Subcutaneous adipose tissue (tissue), 4 donors: ENCODE data around the gene GLIS2. TPM values are rescaled to one million over a fixed set of nuclear protein-coding genes. Genes with fewer than 3 reads are reported as not detected.

Experiments
- total RNA-seq, 4 donors: library from RNA; depleted of rRNA; stranded (reverse); fragments of >200 nt; gene quantifications; one replicate each; pipeline ENCODE4 v1.1.0, GENCODE V29; 2016
- TF ChIP-seq, protein P1 (sequence below): fragments of 450-650 bp; IDR thresholded peaks from one replicate; pipeline ENCODE4 v1.5.1; 2016; ENCODE audit warnings: low read depth, mild to moderate bottlenecking, control low read depth, antibody characterized with exemption, moderate library complexity

GLIS2 gene
- total RNA-seq, 4 donors from 2014 or later = 0.85 to 2.1 (median 1.5) TPM

DNA sequence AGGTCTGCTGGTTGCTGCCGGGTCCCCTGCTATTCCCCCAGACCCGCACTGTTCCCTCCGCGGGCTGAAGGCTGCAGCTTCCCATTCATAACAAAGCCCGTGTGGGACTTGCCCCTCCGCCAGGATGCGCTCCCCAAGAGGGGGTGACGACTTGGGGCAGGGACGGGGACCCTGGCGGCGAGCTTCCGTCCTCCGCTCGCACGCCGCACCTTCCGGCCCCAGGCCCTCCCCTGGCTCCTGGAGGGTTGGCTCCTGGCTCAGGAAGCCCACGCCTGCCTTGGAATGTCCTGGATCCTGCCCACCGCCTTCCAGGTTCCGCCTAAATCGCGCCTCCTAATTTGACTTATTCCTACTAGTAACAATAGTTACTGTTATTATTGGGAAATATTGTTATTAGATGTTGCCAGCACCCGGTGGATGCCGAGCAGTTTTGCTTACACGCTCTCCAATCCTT lies 42.0 kb upstream of the GLIS2 start:
- TF ChIP-seq, protein P1, sequence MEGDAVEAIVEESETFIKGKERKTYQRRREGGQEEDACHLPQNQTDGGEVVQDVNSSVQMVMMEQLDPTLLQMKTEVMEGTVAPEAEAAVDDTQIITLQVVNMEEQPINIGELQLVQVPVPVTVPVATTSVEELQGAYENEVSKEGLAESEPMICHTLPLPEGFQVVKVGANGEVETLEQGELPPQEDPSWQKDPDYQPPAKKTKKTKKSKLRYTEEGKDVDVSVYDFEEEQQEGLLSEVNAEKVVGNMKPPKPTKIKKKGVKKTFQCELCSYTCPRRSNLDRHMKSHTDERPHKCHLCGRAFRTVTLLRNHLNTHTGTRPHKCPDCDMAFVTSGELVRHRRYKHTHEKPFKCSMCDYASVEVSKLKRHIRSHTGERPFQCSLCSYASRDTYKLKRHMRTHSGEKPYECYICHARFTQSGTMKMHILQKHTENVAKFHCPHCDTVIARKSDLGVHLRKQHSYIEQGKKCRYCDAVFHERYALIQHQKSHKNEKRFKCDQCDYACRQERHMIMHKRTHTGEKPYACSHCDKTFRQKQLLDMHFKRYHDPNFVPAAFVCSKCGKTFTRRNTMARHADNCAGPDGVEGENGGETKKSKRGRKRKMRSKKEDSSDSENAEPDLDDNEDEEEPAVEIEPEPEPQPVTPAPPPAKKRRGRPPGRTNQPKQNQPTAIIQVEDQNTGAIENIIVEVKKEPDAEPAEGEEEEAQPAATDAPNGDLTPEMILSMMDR = no peak

DNA sequence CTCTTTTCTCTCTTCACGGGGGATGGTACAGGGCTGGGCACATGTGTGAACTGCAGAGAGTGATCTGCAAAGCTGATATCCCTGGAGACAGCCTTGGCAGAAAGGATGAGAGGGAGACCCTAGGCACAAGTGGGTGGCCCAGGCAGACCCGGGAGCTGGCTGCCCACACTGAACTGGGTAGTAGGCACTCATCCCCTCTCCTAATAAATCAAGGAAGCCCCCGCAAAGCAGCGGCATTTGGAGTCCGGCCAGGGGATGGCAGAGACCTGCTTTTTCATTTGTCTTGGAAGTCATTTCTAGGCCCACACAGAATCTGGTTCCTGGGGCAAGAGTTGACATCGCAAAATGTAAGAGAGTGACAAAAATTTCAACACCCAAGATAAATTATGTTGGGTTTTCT lies 40.0 kb upstream of the GLIS2 start:
- TF ChIP-seq, protein P1 = no peak

DNA sequence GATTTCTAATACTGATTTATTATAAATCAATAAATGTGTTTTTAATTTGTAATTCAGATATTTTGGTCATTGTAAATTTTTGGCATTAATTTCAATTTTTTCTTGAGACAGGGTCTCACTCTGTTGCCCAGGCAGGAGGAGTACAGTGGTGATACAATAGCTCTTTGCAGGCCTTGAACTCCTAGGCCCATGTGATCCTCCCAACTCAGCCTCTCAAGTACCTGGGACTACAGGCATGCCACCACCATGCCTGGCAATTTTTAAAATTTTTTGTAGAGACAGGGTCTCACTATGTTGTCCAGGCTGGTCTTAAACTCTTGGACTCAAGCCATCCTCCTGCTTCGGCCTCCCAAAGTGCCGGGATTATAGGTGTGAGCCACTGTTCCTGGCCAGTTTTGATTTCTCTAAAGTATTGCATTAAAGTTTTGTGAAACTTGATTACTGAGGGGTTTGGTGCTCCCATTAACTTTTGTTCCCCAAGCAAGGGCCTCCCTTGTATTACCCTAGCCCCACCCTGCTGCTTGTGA lies 37.8 kb upstream of the GLIS2 start:
- TF ChIP-seq, protein P1 = no peak

DNA sequence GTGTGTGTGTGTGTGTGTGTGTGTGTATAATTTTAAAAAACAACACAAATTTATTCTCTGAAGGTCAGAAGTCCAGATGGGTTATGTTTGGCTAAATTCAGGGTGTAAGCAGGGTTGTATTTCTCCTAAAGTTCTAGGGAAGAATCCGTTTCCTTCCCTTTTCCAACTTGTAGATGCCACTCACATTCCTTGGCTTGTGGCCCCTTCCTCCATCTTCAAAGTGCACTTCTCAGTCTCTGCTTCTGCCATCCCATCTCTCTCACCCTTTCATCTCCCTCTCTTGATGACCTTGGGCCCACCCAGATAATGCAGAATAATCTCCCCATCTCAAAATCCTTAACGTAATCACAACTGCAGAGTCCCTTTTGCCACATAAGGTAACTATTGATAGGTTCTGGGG lies 35.2 kb upstream of the GLIS2 start:
- TF ChIP-seq, protein P1 = no peak

DNA sequence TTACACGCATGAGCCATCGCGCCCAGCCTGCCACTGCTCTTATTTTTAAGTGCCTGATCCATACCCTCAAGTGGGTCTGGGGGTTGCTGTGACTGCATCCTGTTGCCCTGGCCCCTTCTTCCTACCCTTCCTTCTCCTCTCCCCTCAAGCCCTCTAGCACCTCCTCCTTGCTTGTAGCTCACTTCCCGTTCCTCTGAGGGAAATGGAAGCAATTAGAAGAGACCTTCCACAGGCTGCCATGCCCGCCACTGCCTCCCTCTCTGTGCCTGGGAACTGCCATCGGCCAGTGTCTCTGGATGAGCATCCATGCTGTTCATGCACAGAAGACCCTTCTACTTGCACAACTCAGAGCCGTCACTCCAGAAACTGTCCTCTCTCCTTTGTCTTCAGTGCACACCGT lies 32.4 kb upstream of the GLIS2 start:
- TF ChIP-seq, protein P1 = no peak

DNA sequence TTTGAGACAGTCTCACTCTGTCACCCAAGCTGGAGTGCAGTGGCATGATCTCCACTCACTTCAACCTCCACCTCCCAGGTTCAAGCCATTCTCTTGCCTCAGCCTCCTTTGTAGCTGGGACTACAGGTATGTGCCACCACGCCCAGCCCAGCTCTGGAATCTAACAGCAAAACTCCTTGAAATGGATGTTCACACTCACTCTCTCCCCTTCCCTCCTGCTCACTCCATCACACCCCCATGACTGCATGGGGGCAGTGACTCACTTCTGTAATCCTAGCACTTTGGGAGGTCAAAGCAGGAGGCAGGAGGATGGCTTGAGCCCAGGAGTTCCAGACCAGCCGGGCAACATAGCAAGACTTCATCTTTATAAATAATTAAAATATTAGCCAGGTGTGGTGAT lies 31.9 kb upstream of the GLIS2 start:
- TF ChIP-seq, protein P1 = no peak

DNA sequence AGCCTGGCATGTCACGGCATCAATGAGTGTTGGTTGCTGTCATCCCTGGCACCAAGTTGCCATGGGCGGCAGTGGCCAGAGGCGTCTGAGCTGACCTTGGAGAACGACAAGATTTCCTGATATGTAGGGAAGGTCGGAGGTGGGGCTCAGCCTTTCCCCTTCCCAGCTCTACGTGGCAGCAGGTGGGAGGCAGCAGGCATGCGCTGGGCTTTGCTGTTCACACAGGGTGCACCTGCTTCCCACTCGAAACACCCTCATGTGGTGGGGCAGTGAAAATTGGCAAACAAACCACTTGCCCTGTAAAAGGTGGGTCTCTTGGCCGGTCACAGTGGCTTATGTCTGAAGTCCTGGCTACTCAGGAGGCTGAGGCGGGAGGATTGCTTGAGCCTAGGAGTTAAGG lies 30.7 kb upstream of the GLIS2 start:
- TF ChIP-seq, protein P1 = no peak
